ENCODE results near the gene RAB4A. TPM values are rescaled to one million over a fixed set of nuclear protein-coding genes. Genes with fewer than 3 reads are reported as not detected.
"Not testable (repeated sequence)": the region's sequence is repeated elsewhere in the genome, so short reads cannot be mapped to it uniquely, and the experiment has no call there.

Gene RAB4A
- total RNA-seq, 2 experiments from 2014 or later = 26.7 to 28.7 TPM

DNA sequence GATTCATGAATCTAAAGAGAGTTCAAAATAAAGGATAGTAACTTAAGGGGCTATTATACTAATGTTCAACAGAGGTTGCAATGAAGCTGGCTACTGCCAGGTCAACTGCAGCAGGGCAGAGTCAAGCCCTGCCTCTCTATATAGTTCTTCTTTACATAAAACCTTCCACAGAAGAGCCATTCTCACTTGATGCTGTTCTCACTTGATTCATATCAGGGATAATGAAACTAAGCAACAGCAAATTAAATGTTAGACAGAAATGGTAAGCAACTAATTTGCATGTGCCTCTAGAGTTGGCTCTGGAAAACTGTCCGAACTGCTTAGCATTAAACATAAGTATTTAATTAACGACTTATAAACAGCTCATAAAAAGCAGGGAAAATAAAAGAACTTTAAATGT lies 54.5 kb downstream of the RAB4A start:
- peaks cover 26% of the 10 kb centered on the region for H3K36me3 ChIP-seq (ENCODE audit: insufficient read depth, low read length)
- ChIA-PET POLR2A (interaction anchor here (0.8 to 1.1 kb wide), 2 partner anchors 18 to 521 kb away, joined by 3 to 5 read pairs; partner anchors contain the start of gene CCSAP), CTCF (interaction anchor here (1.0 kb wide), 1 partner anchor 10 kb away, joined by 3 read pairs; no protein-coding TSS in a partner anchor)
- no peak for DNase-seq
- H3K27ac ChIP-seq (ENCODE audit: low read depth in 1 of 2, low read length in 2 of 2) = no peak overlapping the region
- no peak for ATAC-seq (ENCODE audit: poor library complexity)
- no peaks in the 10 kb centered on the region for H3K27me3 Mint-ChIP-seq
- H3K9me3 Mint-ChIP-seq = no peaks in the 10 kb centered on the region
- no peaks in the 10 kb centered on the region for H3K9me3 ChIP-seq (ENCODE audit: control insufficient read depth in 1 of 2, insufficient read depth in 1 of 2, low read length in 2 of 2)
- intact Hi-C loops (cut with DNase I, micrococcal nuclease) = no loop called here
- TF ChIP-seq, protein P1, sequence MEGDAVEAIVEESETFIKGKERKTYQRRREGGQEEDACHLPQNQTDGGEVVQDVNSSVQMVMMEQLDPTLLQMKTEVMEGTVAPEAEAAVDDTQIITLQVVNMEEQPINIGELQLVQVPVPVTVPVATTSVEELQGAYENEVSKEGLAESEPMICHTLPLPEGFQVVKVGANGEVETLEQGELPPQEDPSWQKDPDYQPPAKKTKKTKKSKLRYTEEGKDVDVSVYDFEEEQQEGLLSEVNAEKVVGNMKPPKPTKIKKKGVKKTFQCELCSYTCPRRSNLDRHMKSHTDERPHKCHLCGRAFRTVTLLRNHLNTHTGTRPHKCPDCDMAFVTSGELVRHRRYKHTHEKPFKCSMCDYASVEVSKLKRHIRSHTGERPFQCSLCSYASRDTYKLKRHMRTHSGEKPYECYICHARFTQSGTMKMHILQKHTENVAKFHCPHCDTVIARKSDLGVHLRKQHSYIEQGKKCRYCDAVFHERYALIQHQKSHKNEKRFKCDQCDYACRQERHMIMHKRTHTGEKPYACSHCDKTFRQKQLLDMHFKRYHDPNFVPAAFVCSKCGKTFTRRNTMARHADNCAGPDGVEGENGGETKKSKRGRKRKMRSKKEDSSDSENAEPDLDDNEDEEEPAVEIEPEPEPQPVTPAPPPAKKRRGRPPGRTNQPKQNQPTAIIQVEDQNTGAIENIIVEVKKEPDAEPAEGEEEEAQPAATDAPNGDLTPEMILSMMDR (IDR thresholded peaks at IDR 0.05) = no peak
- H3K27me3 ChIP-seq (ENCODE audit: control insufficient read depth in 1 of 2, insufficient read depth in 2 of 2, low read length in 2 of 2) = no peaks in the 10 kb centered on the region
- H3K4me3 ChIP-seq (ENCODE audit: low read length) = peak overlapping the region; percentile 3
- H3K36me3 Mint-ChIP-seq (ENCODE audit: low read depth) = peaks cover 55% of the 10 kb centered on the region
- peaks cover 12% of the 10 kb centered on the region for H3K4me1 ChIP-seq (ENCODE audit: insufficient read depth, low read length)
- peak overlapping the region; percentile 79 for H3K27ac Mint-ChIP-seq
- H3K4me1 Mint-ChIP-seq (ENCODE audit: low read depth) = peaks cover 10% of the 10 kb centered on the region
- H3K4me3 Mint-ChIP-seq = no peak overlapping the region

DNA sequence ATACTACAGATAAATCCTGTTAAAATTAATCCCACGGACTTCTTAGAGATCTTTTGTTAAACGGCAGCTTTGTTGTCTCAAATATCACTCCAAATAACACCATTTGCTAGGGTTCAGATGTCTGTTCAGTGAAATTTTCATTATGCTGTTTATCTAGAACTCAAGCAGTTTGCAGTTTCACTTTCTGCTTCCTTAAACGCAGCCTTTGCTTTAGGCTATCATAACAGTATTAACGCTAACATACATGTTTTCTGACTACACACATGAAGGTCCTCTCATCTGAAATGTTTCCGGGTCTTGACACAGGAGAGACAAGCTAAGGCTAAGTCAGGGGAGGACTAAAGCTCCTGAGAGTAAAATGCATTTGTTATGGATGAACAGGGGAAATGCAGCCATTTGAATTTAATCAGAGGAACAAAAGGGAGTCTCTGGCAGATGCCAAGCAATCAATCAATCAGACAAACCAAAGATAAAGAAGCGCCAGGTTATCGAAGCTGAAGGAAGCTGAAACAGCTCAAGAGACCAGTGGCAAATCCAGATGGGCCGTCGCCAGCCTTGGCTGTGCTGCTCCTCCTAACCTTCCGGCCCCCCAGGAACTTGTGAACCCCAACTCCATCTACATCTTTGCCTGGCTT lies 55.1 kb downstream of the RAB4A start:
- Mint-ChIP-seq H3K27me3 (no peaks in the 10 kb centered on the region), H3K27ac (peak overlapping the region; percentile 79), H3K4me3 (peak overlapping the region; percentile 0), H3K4me1 (ENCODE audit: low read depth) (peaks cover 10% of the 10 kb centered on the region), H3K36me3 (ENCODE audit: low read depth) (peaks cover 55% of the 10 kb centered on the region), H3K9me3 (no peaks in the 10 kb centered on the region)
- DNase-seq = peak in 1 of 14 experiments; percentile 41
- intact Hi-C loops (cut with DNase I, micrococcal nuclease) = no loop called here
- POLR2A ChIA-PET = interaction anchor here (0.8 to 1.1 kb wide), 2 partner anchors 17 to 522 kb away, joined by 3 to 5 read pairs; partner anchors contain the start of gene CCSAP
- Histone ChIP-seq H3K27ac (ENCODE audit: low read depth in 1 of 2, low read length in 2 of 2) (peak overlapping the region; percentile 36 to 38), H3K4me1 (ENCODE audit: insufficient read depth, low read length) (peaks cover 12% of the 10 kb centered on the region), H3K9me3 (ENCODE audit: control insufficient read depth in 1 of 2, insufficient read depth in 1 of 2, low read length in 2 of 2) (no peaks in the 10 kb centered on the region), H3K27me3 (ENCODE audit: control insufficient read depth in 1 of 2, insufficient read depth in 2 of 2, low read length in 2 of 2) (no peaks in the 10 kb centered on the region), H3K4me3 (ENCODE audit: low read length) (peak overlapping the region; percentile 3), H3K36me3 (ENCODE audit: insufficient read depth, low read length) (peaks cover 26% of the 10 kb centered on the region)
- no peak for ATAC-seq (ENCODE audit: poor library complexity)
- TF ChIP-seq, protein P1 (IDR thresholded peaks at IDR 0.05) = no peak
- CTCF ChIA-PET = interaction anchor here (0.9 kb wide), 1 partner anchor 11 kb away, joined by 3 read pairs; no protein-coding TSS in a partner anchor

DNA sequence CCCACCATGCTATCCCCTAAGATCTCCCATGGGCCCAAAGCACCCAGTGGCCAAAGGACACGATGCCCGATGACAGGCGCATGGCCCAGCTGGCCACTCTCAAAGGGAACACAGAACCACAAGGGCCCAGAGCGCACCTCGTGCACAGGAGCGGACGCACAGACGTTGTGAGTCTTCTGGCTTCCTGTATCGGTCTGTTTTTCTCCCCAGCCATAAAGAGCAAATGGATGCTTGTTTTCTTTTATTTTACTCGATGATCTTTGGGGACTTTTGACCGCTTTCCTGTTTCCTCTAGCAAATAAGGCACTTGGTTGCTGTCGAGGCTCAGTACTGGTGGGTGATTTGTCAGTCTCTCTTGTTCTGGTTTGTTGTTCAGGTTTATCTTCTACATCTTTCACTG lies 55.7 kb downstream of the RAB4A start:
- ChIA-PET POLR2A (no interaction called here), CTCF (interaction anchor here (0.9 kb wide), 1 partner anchor 11 kb away, joined by 3 read pairs; no protein-coding TSS in a partner anchor)
- H3K4me1 Mint-ChIP-seq (ENCODE audit: low read depth) = peaks cover 10% of the 10 kb centered on the region
- DNase-seq (peak in 3 of 14 experiments; percentile 25 to 42 (median 27)), ATAC-seq (ENCODE audit: poor library complexity) (no peak)
- H3K27ac Mint-ChIP-seq = peak overlapping the region; percentile 79
- Histone ChIP-seq H3K9me3 (ENCODE audit: control insufficient read depth in 1 of 2, insufficient read depth in 1 of 2, low read length in 2 of 2) (no peaks in the 10 kb centered on the region), H3K4me3 (ENCODE audit: low read length) (no peak overlapping the region), H3K27ac (ENCODE audit: low read depth in 1 of 2, low read length in 2 of 2) (peak overlapping the region in 1 of 2 donors; percentile 38), H3K27me3 (ENCODE audit: control insufficient read depth in 1 of 2, insufficient read depth in 2 of 2, low read length in 2 of 2) (no peaks in the 10 kb centered on the region), H3K36me3 (ENCODE audit: insufficient read depth, low read length) (peaks cover 26% of the 10 kb centered on the region), H3K4me1 (ENCODE audit: insufficient read depth, low read length) (peaks cover 12% of the 10 kb centered on the region)
- H3K9me3 Mint-ChIP-seq = no peaks in the 10 kb centered on the region
- TF ChIP-seq, protein P1 (IDR thresholded peaks at IDR 0.05) = no peak
- H3K27me3 Mint-ChIP-seq = no peaks in the 10 kb centered on the region
- intact Hi-C loops (cut with DNase I, micrococcal nuclease) = no loop called here
- H3K4me3 Mint-ChIP-seq = no peak overlapping the region
- H3K36me3 Mint-ChIP-seq (ENCODE audit: low read depth) = peaks cover 49% of the 10 kb centered on the region

DNA sequence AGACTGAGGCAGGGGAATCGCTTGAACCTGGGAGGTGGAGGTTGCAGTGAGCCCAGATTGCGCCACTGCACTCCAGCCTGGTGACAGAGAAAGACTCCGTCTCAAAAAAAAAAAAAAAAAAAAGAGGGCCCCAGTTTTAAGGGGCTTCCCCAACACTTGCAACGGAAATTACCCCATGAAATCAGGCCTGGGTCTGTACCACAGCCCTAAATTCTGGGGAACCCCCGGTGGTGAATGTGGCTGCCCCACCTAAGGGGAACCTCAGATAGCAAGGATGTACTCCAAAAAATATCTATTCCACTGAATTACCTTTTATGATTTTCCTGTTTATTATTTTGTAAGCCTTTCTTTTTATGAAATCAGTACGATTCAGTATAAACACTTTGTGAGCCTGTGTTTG lies 56.9 kb downstream of the RAB4A start:
- H3K9me3 Mint-ChIP-seq; H3K9me3 ChIP-seq (ENCODE audit: control insufficient read depth in 1 of 2, insufficient read depth in 1 of 2, low read length in 2 of 2); H3K27ac Mint-ChIP-seq; H3K27me3 Mint-ChIP-seq; H3K4me3 ChIP-seq (ENCODE audit: low read length); H3K4me3 Mint-ChIP-seq; CTCF ChIA-PET; intact Hi-C loops (cut with DNase I, micrococcal nuclease); H3K27me3 ChIP-seq (ENCODE audit: control insufficient read depth in 1 of 2, insufficient read depth in 2 of 2, low read length in 2 of 2); POLR2A ChIA-PET: not testable (repeated sequence)
- Histone ChIP-seq H3K36me3 (ENCODE audit: insufficient read depth, low read length) (peaks cover 25% of the 10 kb centered on the region), H3K27ac (ENCODE audit: low read depth in 1 of 2, low read length in 2 of 2) (peak overlapping the region in 1 of 2 donors; percentile 29), H3K4me1 (ENCODE audit: insufficient read depth, low read length) (peaks cover 12% of the 10 kb centered on the region)
- peak; percentile 64 for ATAC-seq (ENCODE audit: poor library complexity)
- peak in 6 of 14 experiments; percentile 10 to 79 (median 40) for DNase-seq
- peaks cover 10% of the 10 kb centered on the region for H3K4me1 Mint-ChIP-seq (ENCODE audit: low read depth)
- peaks cover 41% of the 10 kb centered on the region for H3K36me3 Mint-ChIP-seq (ENCODE audit: low read depth)
